ENCODE data around the gene RPS2. TPM values are rescaled to one million over a fixed set of nuclear protein-coding genes. Genes with fewer than 3 reads are reported as not detected.

The RPS2 gene
- total RNA-seq: 1,000 to 10,000 TPM; 4,851 to 4,954 TPM

DNA sequence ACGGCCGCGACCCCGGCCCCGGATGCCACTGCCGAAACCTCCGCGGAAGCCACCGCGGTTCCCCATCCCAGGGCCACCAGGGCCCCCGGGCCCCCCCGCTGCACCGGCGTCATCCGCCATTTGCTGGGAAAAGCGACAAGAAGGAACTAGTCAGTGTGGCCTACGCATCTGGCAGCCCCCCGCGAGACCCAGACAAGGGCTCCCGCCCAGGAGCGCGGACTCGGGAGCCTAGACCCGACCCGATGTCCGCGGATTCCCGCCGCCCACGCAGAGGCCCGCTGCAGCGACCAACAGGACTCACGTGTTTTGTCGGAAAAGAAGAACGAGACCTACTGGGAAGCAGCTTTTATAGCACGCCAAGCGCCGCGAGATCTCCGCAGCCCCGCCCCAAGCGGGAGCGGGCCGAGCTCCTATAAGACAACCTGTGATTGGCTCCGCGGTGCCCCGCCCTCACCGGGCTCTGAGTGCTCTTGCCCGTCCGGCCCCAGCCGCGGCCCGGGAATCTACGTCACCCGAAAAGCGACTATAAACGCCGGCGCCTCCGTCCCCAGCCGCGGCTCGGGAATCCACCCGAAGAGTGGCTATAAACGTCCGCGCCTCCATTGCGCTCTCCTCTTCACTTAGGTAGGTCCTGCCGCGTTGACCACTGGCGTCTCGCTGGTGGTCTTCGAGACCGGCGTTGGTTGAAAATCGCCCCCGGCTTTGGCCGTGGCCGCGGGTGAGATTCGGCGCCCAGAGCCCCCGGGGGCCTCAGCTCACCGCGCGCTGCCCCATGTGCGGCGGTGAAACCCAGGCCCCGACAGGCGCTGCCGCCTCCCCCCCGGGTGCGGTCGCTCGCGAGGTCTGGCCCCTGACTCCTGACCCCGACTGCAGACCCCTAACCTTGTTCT is at the start of gene RPS2:
RPS2 (minus strand) TSS at position 321 of the 890 bp plus-strand sequence; CDS start at position 120, 201 bp downstream.
- ChIA-PET CTCF (interaction anchor here (0.7 to 1.8 kb wide), 4 partner anchors 17 to 39 kb away, joined by 3 to 6 read pairs (median 4); partner anchors contain the start of gene GFER), POLR2A (interaction anchor here (0.6 to 2.3 kb wide), 23 partner anchors 9 to 619 kb away, joined by 3 to 21 read pairs (median 4); partner anchors contain the start of genes FAHD1, GFER, HAGH and JPT2)

DNA sequence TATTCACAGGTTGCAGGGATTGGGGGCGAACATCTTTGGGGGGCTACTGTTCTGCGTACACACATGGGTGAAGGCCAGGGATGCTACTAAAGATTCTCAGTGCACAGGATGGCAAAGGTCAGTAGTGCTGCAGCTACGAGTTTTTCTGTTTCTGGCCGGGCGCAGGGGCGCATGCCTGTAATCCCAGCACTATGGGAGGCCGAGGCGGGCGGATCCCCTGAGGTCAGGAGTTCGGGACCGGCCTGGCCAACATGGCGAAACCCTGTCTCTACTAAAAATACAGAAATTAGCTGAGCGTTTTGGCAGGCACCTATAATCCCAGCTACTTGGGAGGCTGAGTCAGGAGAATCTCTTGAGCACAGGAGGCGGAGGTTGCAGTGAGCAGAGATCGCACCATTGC is 48.9 kb upstream of the RPS2 start:
- ChIA-PET POLR2A (interaction anchor here (0.6 kb wide), 1 partner anchor 141 kb away, joined by 5 read pairs; no protein-coding TSS in a partner anchor), CTCF (interaction anchor here (2.0 to 2.9 kb wide), 2 partner anchors 9 to 10 kb away, joined by 6 to 12 read pairs; no protein-coding TSS in a partner anchor)

DNA sequence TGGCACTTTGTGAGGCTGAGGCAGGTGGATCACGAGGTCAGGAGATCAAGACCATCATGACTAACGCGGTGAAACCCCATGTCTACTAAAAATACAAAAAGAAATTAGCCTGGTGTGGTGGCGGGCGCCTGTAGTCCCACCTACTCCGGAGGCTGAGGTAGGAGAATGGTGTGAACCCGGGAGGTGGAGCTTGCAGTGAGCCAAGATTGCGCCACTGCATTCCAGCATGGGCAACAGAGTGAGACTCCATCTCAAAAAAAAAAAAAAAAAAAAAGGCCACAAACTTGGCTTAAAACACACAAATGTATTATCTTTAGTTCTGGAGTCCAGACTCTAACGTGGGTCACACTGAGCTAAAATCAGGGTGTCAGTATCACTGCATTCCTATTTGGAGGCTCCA is 47.1 kb upstream of the RPS2 start:
- CTCF ChIA-PET: interaction anchor here (0.8 to 2.9 kb wide), 4 partner anchors 8 to 129 kb away, joined by 3 to 12 read pairs (median 5); no protein-coding TSS in a partner anchor
- POLR2A ChIA-PET: interaction anchor here (0.6 to 1.0 kb wide), 3 partner anchors 47 to 78 kb away, joined by 3 to 4 read pairs (median 3); partner anchors contain the start of gene RPS2

- POLR2A ChIA-PET: no interaction called here
- CTCF ChIA-PET: interaction anchor here (0.6 kb wide), 1 partner anchor 13 kb away, joined by 3 read pairs; no protein-coding TSS in a partner anchor
Measured at GRCh38 chr16:2009791-2010510, 45.3 kb upstream of the RPS2 start, which contains the start of gene ZNF598. TSS of gene ZNF598 (minus strand) at chr16:2009821.

GRCh38 chr16:2009164-2009711 is 44.6 kb upstream of the RPS2 start:
- POLR2A ChIA-PET: interaction anchor here (0.6 to 1.5 kb wide), 3 partner anchors 13 to 303 kb away, joined by 3 to 7 read pairs (median 5); partner anchors contain the start of genes MAPK8IP3 and RPS2
- CTCF ChIA-PET: interaction anchor here (1.3 to 2.1 kb wide), 3 partner anchors 41 to 242 kb away, joined by 3 to 17 read pairs (median 5); partner anchors contain the start of gene ECI1

GRCh38 chr16:2008631-2009163 is 44.1 kb upstream of the RPS2 start:
- CTCF ChIA-PET: interaction anchor here (1.2 to 2.1 kb wide), 4 partner anchors 42 to 243 kb away, joined by 3 to 17 read pairs (median 4); partner anchors contain the start of genes ECI1, NUBP2 and SPSB3
- POLR2A ChIA-PET: interaction anchor here (0.6 to 1.5 kb wide), 5 partner anchors 13 to 303 kb away, joined by 3 to 7 read pairs (median 5); partner anchors contain the start of genes MAPK8IP3, RPS2 and TRAF7

DNA sequence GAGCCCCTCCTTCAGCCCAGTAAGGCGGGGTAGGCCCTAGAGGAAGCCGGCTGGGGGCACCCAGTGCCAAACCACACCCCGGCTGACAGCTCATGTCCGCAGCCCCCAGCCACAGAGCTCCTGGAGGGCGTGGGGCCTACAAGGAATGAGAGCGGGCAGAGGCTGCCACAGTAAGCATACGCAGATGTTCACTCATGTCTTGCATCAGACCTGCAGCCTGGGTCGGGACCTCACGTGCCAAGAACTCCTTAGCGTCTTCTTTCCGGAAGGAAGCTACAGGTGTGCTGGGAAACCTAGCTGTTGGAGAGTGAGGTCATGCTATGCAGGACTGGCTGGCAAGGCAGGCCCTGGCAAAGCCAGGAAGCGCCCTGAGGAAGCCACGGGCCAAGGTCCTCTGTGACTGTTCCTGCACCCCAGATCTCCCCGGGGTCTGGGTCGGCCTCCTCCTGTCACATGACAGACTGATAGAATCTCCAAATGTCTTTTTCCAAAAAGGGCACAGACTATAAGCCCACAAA is 43.4 kb upstream of the RPS2 start:
- ChIA-PET CTCF (interaction anchor here (1.0 to 2.1 kb wide), 5 partner anchors 23 to 244 kb away, joined by 3 to 17 read pairs (median 4); partner anchors contain the start of genes ECI1, NUBP2 and SPSB3), POLR2A (interaction anchor here (0.6 to 1.5 kb wide), 4 partner anchors 12 to 147 kb away, joined by 3 to 7 read pairs (median 4); partner anchors contain the start of gene TRAF7)

GRCh38 chr16:2007081-2007836 is 42.6 kb upstream of the RPS2 start:
- ChIA-PET CTCF (interaction anchor here (1.0 to 2.1 kb wide), 2 partner anchors 22 to 134 kb away, joined by 4 to 17 read pairs; no protein-coding TSS in a partner anchor), POLR2A (interaction anchor here (0.7 to 1.2 kb wide), 2 partner anchors 36 to 148 kb away, joined by 3 read pairs; partner anchors contain the start of gene TRAF7)

DNA sequence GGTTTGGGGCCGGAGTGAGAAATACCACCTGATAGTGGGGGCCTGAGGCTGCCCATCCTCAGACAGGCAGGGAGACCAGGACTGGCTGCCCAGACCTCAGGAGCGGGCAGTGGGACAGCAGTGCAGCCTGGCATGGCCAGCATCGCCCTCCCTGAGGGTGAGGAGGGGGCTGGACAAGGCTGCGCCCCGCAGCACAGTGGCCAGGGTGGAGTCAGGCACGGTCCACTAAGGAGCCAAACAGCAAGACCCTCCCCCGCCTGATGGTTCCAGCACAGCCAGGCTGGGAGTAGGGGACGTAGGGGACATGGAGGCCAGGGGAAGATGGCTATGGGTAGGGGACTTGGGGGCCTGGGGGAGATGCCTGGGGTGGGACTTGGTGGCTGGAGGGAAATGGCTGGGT is 41.7 kb upstream of the RPS2 start:
- ChIA-PET POLR2A (no interaction called here), CTCF (no interaction called here)

GRCh38 chr16:2005646-2006045 is 41.0 kb upstream of the RPS2 start:
- ChIA-PET CTCF (interaction anchor here (2.9 kb wide), 1 partner anchor 12 kb away, joined by 41 read pairs; no protein-coding TSS in a partner anchor), POLR2A (no interaction called here)

DNA sequence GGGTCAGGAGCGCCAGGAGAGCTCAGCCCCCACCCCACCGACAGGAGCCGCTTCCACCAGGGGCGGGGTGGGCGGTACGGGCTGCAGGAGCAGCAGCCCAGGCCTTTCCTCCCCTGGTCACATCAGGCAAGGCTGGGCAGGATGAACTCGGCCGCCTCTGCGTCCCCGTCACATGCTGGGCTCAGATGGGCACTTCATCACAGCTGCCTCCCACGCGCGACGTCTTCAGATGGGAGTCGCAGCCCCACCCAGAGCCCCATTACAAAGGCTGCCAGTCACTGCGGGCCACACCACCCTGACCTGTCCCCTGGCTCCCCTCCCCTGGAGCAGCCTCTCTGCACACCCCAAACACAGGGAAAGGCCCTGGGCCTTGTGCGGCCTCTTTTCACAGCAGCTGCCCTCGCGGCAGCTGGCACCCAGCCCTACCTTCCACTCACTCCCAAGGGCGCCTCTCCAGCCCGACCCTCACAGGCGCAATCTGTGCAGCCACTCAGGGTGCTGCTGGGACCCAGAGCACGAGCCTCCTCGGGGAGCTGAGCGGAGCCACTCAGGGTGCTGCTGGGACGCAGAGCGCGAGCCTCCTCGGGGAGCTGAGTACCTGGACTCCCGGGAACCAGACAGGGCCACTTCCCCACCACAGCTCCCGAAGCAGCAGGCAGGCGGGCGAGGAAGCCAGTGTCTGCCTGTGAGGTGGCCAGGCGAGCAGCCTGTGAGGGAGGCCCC is 40.3 kb upstream of the RPS2 start:
- ChIA-PET CTCF (interaction anchor here (0.8 to 2.9 kb wide), 10 partner anchors 8 to 148 kb away, joined by 3 to 41 read pairs (median 6); no protein-coding TSS in a partner anchor), POLR2A (no interaction called here)

DNA sequence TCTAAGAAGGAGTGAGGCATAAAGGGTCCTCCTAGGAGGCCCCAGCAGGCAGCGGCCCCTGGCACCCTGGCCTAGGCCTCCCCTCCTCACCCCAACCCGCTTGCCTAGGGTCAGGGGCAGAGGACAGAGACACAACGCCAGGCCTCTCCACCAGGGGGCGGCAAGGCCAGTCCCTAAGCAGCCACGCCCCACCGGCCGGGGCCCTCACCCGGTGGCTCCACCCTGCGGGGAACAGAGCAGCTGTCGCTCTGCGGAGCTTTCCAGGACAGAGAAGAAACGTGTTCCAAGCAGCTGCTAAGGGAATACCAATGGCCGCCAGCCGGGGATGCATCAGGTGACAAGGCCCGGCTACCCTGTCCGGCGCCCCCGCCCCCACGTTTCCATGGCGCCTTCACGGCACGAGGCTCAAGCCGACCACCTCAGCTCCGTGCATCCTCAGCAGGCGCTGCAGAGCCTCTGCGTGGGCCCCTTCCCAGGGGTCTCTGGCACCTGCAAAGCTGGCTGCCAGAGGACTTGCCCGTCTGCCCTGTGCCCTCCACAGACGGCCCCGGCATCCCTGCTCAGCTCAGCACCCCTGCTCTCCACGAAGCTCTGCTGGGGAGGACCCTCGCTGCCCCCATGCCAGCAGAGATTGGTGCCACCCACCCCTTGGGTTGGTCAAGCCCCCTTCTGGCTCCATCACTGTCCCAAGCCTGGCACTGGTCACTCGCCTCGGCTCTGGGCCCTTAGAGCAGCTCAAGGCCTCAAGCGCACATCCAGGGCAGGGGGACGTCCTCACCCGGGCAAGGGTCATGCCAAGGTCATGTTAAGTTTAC is 39.4 kb upstream of the RPS2 start:
- ChIA-PET POLR2A (no interaction called here), CTCF (interaction anchor here (0.6 to 2.9 kb wide), 21 partner anchors 9 to 151 kb away, joined by 3 to 41 read pairs (median 5); partner anchors contain the start of genes NPW, RPL3L, RPS2 and SYNGR3)

- CTCF ChIA-PET: interaction anchor here (0.9 to 2.9 kb wide), 18 partner anchors 9 to 152 kb away, joined by 3 to 41 read pairs (median 6); partner anchors contain the start of genes NPW, RPL3L, RPS2 and SYNGR3
- POLR2A ChIA-PET: no interaction called here
Measured at GRCh38 chr16:2003231-2003826, 38.7 kb upstream of the RPS2 start.

DNA sequence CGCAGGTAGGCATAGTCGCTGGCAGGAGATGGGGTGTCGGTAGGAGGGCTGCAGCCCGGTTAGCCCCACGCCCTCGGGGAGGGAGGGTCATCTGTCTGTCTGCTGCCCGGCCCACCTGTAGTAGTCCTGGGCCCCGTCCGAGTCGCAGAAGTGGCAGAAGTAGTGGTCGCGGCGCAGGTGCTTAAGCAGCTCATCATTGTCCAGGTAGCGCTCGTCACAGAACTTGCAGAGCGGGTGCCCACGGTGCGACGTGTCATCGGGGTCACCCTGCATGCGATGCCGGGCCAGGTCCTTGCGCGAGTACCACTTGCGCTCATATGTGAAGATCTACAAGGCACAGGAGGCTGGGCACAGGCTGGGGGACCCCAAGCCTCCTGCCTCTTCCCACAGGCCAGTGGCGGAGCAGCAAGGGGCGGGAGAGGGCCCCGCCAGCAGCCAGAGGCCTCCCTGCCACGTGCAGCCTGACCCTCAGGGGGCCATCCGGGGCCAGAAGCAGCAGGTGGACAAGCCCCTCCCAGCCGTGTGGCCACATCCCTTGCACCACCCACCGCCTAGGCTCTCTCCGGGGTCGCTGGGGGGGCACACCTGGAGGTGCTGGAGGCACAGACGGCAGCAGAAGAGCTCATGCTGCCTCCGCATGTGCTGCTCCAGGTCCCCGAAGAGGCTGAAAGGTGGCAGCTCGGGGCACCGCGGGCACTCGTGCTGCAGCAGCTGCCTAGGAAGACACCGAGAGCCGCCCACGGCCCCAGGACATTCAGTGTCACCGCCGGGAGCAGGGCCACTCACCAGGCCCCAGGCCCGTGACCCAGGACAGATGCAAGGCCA is 38.0 kb upstream of the RPS2 start:
- CTCF ChIA-PET: interaction anchor here (0.9 to 2.9 kb wide), 15 partner anchors 9 to 150 kb away, joined by 3 to 41 read pairs (median 7); partner anchors contain the start of genes NPW, RPS2, SYNGR3 and TBL3
- POLR2A ChIA-PET: no interaction called here

All from activated CD8-positive, alpha-beta memory T cell treated with anti-CD3 and anti-CD28 coated beads for 36 hours (primary cell).